GM20431 (cell line): ENCODE results near the gene GFPT2.

Experiments
- in situ Hi-C: fragments of 300-500 bp; cut with MseI, MboI; formaldehyde crosslinking; loops from one replicate; pipeline ENCODE4 v1.15.0; 2020; ENCODE audit warnings: low sequenced_read_pairs; ENCODE audit not compliant: unreplicated experiment

GFPT2 gene

DNA sequence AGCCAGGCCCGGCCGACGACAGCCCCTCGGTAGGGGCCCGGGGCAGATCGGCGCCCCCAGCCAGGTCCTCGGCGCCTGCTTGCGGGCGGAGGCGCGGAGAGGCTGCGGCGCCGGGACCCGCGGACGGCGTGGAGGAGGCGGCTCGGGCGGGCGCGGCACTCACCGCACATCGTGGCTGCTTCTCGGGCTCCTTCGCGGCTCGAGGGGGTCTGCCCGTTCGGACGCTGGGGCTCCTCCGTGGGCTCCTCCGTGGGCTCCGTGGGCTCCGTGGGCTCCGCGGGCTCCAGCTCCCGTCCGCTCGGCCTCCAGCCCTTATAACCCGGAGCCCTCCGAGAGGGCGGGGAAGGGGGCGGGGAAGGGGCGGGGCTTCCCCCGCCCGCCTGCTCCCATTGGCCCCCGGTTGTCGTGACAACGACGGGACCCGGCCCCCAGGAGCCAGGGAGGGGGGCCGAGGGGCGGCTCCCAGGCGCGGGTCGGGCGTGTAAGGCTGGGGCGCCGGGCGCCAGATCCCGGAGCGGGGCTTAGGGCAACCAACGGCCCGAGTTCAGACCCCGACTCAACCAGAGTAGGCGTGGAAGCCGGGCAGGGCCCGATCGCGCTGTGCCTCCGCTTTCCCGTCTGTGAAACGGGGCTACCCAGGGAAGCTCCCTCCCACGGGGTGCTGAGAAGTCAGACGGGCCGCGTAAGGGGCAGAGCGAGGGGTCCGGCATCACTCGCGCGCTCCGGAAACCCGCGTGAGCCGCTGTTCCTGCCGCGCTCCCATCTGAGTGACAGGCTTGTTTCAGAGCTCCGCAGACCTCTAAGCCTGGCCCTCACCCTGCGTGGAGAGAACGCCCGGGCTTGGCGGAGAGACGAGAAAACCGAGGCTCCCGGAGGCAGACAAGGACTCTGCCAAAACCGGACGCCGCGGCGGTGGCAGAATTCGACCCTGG lies at the start of gene GFPT2:
Gene GFPT2, minus strand, starts transcription at position 289 of the 932 bp plus-strand sequence. Its CDS starts 119 bp downstream, at position 170.
- in situ Hi-C loops, result no loop called here

DNA sequence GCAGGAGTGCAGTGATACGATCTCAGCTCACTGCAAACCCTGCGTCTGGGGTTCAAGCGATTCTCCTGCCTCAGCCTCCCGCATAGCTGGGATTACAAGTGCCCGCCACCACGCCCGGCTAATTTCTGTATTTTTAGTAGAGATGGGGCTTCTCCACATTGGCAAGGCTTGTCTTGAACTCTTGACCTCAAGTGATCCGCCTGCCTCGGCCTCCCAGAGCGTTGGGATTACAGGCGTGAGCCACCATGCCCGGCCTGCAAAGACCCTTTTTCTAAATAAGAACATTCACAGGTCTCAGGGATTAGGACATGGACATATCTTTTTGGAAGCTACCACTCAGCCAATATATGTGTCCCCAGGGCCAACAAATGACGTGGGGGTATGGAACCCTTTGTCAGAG lies 49.6 kb upstream of the GFPT2 start:
- in situ Hi-C loops, result no loop called here

GRCh38 chr5:180401229-180401907 lies 48.2 kb upstream of the GFPT2 start:
- in situ Hi-C loops, result no loop called here

DNA sequence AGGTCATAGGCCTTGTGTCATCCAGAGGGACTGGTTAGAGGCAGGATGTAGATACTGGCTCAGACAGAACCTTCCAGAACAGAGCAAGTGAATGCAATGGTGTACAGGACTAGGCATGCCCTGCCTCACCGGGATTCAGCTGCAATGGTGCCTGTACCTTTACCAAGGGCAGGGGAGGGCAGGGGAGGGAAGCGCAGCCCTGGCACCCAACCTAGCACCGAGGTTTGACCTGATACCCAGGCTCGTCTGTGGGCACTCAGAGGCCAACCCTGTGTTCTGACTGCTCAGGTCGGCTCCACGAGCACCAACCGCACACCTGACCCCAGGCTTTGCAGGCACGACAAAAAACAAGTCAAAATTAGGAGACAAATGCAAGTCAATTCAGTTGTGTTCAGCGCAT lies 47.3 kb upstream of the GFPT2 start:
- in situ Hi-C loops, result no loop called here

DNA sequence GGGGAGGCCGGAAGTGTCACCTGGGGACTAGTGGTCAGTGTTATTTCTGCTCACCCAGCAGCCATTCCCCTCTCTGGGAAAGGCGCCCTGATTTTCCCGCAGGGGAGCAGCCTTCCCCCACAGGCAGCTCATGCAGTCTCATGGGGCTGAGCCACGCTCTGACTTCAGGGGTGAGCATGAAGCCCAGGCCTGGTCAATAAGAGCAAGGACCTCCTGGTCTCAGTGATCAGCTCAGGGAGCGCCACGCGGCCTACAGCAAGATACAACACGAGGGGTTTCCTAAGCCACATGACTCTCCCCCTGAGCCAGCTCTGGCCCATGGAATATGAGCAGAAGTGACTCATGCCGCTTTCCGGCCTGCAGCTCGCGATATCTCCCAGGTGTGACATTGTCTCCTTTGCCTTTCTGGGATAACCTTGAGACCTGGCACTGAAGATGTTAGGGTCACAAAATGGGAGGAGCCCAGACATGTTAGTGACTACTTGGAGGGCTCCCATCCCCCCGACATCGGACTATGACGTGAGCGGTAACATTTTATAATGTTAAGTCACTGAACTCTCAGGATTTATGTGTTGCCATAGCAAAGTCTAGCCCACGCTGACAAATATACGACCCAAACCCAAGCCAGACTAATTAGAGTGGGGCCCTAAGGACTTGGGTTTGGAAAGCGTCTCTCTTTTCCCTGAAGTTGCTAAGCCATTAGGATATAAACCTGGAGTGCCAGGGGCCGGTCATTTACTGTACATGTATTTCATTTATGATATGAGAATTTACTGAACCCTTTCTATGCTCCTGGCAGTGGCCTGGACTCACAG lies 46.5 kb upstream of the GFPT2 start:
- in situ Hi-C loops, result no loop called here

DNA sequence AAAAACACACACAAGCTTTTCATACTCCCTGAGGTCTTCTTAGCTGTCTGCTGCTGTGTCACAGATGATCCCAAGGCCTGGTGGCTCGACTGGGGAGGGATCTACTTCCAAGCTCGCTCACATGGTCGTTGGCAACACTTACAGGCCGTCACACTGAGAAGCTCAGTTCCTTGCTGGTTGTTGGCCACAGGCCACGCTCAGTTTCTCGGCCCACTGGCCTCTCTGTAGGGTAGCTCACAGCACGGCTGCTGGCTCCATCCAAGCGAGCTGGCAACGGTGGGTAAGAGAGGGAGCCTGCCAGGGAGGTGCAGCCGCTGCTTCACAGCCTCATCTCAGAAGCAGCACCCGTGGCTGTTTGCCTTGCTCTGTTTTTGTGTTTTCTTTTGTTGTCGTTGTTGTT lies 43.8 kb upstream of the GFPT2 start:
- in situ Hi-C loops, result no loop called here

DNA sequence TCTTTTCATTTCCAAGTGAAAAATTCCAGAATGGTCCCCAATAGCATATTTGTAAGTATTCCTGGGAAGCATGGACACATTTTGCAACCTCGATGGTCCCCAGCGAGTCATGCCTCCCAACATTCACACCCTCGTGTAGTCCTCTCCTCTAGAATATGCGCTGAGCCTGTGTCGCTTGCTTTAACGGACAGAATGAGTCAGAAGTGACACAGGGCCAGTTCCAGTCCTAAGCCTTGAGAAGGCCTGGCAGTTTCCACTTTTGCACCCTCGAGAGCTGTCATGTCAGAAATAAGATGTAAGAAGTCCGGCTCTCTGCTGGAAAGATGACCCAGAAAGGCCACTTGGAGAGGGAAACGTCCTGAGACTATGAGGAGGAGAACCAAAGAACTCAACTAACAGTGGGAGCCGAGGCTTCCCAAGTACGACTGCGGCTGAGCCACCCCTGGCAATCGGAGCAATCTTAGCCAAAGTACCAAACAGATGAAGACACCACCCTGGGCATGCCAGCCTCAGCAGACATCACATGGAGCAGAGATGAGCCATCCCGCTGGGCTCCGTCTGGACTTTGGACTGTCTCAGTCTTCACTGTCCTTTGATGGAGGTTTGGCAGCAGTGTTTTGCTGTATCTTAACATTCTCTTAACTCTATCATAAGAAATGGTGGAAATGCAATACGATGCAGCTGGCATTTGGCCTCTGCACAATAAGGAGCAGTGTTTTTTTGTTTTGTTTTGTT lies 42.6 kb upstream of the GFPT2 start:
- in situ Hi-C loops, result no loop called here

- in situ Hi-C loops, result no loop called here
Observed at GRCh38 chr5:180394031-180394636, 41.0 kb upstream of the GFPT2 start.

DNA sequence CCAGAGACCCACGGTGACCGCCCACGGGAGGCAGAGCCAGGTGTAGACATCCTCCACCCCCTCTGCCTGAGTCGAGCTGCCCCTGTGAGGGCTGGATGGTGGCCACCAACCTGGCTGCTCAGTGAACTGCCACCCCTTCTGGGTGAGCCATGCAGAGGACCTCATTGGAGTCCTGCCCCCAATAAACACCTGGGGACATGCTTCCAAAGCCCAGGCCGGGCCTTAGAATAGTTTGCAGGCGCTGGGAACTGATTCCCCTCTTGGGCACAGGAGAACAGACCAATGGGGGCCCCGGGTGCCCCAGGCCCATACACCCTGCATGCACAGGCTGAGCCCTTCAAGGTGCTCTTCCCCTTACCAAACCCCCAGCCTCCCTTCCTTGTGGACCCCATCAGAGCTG lies 38.1 kb upstream of the GFPT2 start:
- in situ Hi-C loops, result no loop called here

GRCh38 chr5:180390441-180391190 lies 37.5 kb upstream of the GFPT2 start:
- in situ Hi-C loops, result no loop called here

DNA sequence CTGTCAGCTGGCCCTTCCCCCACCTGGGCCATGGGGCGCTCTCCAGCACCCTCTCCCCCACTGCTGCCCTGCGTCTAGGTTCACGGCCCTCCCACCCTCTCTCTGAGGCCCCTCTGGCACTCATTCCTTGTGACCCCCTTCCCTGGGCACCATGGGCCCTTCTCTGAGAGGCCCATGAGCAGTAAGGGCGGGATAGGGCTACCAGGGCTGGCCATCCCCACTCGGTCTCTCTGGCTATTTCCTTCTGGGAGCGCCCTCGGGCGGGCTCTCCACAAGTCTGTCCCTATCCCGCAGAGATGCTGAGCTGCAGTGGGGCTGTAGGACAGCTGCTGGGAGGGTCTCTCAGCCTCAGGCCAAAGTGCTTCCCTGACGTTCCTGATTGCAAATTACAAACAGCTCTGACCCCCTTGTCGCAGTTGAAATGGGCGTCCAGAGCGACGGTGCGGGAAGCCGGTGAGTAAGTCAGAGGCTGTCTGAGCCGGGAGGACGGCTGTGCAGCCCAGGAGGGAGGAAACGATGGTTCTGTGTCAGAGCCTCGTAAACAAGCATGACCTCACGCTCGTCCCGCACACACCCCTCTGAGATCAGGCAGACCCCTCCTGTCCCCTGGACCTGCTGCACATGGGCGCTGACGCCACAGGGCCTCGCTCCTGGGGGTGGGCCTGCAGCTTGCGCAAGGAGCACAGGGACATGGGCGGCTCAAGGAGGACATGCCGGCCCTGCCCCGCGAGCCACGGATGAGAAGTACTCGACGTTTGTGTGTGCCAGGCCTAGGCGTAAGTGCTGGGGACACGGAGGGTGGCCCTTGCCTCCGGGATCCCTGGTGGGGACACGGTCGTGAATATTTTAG lies 36.3 kb upstream of the GFPT2 start:
- in situ Hi-C loops, result no loop called here

GRCh38 chr5:180387798-180388197 lies 34.7 kb upstream of the GFPT2 start:
- in situ Hi-C loops, result no loop called here

DNA sequence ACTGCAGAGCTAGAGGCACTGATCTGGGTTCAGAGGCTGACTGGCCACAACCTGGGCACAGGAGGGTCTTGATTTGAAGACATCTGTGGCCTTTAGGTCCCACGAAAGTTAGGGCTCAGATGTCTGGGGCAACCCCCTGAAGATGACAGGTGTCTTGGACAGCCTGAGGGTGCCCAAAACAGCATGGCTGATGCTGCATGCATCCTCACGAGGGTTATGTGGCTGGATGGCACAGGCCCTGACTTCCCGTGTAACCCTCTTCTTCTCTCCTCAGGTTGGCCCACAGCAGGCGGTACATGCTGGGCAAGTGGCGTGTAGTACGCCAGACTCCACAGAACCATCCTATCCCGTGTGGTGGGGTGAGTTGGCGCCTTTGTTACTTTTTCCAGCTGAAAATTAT lies 29.8 kb upstream of the GFPT2 start:
- in situ Hi-C loops, result no loop called here

- in situ Hi-C loops, result no loop called here
Observed at GRCh38 chr5:180381851-180382480, 28.8 kb upstream of the GFPT2 start.

DNA sequence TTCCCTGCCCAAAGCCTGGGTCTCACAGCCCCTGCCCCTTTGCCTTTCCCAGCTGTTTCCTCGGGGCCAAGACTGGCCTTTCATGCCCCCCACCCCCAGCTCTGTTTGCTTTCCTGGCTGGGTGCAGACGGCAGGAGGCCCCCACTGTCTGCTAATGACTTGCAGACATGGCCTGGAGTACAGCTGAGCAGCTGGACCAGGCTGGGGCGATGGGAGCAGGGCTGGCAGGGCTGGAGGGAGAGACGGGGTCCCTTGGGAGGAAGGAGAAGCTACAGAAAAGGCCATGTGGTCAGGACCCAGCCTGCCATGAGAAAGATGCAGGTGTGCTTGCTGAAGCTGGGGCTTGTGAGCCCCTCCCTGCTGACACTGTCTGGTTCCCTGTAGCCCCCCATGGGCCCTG lies 28.3 kb upstream of the GFPT2 start:
- in situ Hi-C loops, result no loop called here

GRCh38 chr5:180380856-180381255 lies 27.7 kb upstream of the GFPT2 start:
- in situ Hi-C loops, result no loop called here

DNA sequence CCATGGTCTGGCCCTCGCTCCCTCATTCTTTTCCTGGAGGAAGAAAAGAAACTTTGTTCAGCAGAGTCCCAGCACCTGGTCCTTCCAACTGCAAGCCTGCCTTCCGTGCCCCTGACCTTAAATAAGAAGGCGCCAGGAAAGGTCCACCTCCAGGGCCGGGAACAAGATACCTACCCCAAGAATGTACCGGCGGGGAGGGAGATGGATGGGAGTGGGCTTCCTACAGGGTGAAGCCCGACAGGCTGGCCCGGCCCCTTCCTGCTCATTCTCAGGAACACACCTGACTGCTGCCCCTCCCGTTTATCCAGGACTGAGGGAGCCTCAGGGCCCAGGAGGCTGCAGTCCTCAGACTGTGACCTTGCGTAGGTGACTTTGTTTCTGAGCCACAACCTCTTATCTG lies 27.3 kb upstream of the GFPT2 start:
- in situ Hi-C loops, result no loop called here
